Islet of Langerhans (tissue), 1 donor: Measurements from ENCODE around the gene KRTAP10-7.
"Not testable (repeated sequence)": the region's sequence is repeated elsewhere in the genome, so short reads cannot be mapped to it uniquely, and the experiment has no call there.

Source experiments
- FAIRE-seq: peaks from one replicate; lab custom pipeline; 2011; peaks lifted over from hg19 to GRCh38; lab: Jason Lieb, UNC

Gene KRTAP10-7, protein sequence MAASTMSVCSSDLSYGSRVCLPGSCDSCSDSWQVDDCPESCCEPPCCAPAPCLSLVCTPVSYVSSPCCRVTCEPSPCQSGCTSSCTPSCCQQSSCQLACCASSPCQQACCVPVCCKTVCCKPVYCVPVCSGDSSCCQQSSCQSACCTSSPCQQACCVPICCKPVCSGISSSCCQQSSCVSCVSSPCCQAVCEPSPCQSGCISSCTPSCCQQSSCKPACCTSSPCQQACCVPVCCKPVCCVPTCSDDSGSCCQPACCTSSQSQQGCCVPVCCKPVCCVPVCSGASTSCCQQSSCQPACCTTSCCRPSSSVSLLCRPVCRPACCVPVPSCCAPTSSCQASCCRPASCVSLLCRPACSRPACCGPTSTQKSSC

DNA sequence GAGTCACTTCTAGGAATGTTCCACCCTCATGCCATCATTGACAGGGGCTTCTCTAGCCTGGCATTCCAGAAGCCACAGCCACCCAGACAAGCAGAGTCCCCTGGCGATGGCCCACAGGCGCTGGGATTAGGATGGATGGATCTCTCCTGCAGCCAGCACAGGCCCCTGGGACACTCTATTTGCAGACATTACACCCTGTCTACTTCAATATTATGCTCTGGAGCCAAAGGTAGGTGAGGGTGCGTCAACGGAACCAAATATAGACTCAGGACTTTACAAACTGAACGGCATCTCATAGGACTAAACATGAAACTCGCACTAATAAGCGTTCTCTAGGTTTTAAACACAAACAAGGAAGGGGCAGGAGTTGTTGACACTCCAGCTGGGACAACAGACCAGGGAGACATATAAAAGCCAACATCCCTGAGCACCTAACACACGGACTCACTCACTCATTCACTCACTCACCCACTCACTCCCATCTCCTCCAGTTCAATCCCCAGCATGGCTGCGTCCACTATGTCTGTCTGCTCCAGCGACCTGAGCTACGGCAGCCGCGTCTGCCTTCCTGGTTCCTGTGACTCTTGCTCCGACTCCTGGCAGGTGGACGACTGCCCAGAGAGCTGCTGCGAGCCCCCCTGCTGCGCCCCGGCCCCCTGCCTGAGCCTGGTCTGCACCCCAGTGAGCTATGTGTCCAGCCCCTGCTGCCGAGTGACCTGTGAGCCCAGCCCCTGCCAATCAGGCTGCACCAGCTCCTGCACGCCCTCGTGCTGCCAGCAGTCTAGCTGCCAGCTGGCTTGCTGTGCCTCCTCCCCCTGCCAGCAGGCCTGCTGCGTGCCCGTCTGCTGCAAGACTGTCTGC is at the start of gene KRTAP10-7:
KRTAP10-7 (plus strand) TSS at position 480 of the 861 bp plus-strand sequence; CDS start at position 505, 25 bp downstream.
- not testable (repeated sequence) for FAIRE-seq

GRCh38 chr21:44550807-44551206 is 49.6 kb upstream of the KRTAP10-7 start:
- no peak for FAIRE-seq

DNA sequence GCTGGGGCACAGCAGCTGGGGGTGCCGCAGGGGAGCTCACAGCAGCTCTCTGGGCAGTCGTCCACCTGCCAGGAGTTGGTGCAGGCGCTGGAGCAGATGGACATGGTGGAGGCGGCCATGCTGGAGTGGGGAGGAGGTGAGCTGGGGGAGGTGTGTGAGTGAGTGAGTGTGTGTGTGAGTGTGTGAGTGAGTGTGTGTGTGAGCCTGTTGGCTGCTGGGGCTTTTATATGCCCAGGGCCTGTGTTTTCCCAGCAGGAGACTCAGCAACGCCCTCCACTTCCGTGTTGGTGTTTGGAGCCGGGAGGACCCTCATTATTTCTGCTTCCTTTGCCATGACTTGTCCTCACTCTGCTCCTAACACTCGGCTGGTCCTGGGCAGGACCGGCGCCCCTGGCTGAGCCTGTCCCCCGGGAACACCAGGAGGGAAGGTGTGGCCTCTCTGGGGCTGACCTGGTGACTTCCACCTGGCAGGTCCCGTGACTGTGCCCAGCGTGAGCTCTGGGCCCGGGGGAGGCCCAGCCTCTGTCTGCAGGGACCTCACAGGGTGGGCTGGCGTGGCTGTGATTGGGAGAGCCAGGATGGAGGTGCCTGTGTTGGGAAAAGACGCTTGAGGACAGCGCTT is 48.9 kb upstream of the KRTAP10-7 start, which contains the start of gene KRTAP10-2:
KRTAP10-2 (minus strand) TSS at position 166 of the 622 bp plus-strand sequence; CDS start at position 119, 47 bp downstream.
- no peak for FAIRE-seq

GRCh38 chr21:44552136-44552535 is 48.3 kb upstream of the KRTAP10-7 start:
- no peak for FAIRE-seq

DNA sequence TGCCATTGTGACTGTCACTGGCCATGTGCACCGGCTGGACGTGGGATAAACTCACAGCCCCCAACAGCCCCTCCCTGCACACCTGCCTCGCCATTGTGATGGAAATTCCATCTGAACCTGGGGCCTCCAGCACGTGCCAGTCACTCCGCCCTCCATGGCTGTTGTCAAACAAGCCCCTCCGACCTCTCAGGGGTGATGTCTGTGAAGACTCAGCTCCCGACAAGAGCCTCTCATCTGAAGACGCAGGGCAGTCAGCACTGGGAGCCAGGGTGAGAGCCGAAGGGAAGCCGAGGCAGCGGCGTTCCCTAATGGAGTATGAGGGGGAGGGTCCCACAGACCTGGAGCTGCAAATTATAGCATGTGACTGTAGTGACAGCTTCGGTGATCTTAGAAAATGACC is 47.7 kb upstream of the KRTAP10-7 start:
- no peak for FAIRE-seq

GRCh38 chr21:44555200-44555875 is 45.1 kb upstream of the KRTAP10-7 start:
- FAIRE-seq = no peak

- FAIRE-seq = no peak
These were observed 43.5 kb upstream of the KRTAP10-7 start for GRCh38 chr21:44556879-44557278.

DNA sequence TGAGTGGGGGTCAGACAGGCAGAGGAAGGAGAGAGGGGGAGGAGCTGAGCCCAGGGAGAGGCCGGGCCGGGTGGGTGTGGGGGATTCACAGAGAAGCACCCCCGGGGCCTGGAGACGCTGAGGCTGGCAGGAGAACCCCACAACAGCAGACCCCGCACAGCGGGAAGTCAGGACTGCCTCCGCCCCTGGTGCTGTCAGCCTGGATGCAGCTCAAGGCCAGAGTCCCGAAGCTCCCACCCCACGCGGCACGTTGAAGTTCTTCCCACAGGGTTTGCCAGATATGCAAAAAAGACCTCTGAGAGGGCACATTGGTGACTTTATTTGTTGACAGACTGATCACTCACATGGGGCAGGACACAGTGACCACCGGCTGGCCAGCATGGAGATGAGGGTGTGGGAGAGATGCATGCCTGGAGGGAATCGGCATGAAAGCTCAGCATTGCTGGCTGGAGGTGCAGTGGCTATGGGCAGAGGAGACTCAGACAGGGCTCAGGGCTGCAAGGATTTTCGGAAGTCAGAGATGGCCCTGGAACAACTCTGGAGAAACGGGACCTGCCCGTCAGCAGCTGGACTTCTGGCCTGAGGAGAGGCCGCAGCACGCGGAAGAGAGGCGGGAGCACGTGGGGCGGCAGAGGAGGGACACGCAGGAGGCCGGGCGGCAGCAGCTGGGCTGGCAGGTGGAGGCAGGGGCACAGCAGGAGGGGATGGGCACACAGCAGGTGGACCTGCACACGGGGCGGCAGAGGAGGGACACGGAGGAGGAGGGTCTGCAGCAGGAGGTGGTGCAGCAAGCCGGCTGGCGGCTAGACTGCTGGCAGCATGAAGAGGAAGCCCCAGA is 42.7 kb upstream of the KRTAP10-7 start:
- no peak for FAIRE-seq

DNA sequence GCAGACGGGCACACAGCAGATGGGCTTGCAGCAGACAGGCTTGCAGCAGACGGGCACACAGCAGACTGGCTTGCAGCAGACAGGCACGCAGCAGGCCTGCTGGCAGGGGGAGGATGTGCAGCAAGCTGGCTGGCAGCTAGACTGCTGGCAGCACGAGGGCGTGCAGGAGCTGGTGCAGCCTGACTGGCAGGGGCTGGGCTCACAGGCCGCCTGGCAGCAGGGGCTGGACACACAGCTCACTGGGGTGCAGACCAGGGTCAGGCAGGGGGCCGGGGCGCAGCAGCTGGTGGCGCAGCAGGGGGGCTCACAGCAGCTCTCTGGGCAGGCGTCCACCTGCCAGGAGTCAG is 42.1 kb upstream of the KRTAP10-7 start:
- FAIRE-seq = not testable (repeated sequence)

GRCh38 chr21:44558695-44559094 is 41.7 kb upstream of the KRTAP10-7 start, which contains the start of gene KRTAP10-3:
KRTAP10-3 (minus strand) TSS chr21:44558795; CDS start chr21:44558715, 80 bp downstream.
- no peak for FAIRE-seq

DNA sequence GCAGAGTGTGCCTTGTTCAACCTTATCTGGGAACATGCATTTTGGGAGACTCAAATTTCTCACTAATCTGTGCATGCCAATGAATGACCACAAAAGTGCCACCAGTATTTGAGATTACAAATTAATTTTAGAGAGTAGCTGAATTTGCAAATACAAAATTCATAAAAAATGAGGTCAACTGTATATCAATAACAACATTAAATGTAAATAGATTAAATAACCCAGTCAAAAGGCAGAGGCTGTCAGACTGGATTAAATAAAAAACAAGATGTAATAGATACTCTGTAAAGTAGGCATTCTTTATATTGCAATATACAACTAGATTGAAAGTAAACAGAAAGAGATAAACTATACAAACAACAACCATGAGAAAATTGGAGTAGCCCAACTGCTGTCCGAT is 36.3 kb upstream of the KRTAP10-7 start:
- FAIRE-seq = no peak

GRCh38 chr21:44564886-44565598 is 35.4 kb upstream of the KRTAP10-7 start:
- FAIRE-seq = no peak

DNA sequence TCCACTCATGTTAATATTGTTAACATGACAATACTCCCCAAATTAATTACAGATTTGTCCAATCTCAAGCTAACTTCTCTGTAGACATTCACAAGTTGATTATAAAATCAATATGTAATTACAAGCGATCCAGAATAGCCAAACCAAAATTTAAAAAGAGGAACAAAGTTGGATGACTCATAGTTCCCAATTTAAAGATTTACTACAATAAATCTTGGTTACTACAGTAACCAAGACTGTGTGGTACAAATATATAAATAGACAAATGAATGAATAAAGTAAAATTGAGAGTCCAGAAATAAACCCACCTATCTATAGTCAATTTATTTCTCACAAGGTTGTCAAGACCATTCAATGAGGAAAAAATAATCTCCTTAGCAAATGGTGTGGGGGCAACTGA is 34.0 kb upstream of the KRTAP10-7 start:
- no peak for FAIRE-seq

DNA sequence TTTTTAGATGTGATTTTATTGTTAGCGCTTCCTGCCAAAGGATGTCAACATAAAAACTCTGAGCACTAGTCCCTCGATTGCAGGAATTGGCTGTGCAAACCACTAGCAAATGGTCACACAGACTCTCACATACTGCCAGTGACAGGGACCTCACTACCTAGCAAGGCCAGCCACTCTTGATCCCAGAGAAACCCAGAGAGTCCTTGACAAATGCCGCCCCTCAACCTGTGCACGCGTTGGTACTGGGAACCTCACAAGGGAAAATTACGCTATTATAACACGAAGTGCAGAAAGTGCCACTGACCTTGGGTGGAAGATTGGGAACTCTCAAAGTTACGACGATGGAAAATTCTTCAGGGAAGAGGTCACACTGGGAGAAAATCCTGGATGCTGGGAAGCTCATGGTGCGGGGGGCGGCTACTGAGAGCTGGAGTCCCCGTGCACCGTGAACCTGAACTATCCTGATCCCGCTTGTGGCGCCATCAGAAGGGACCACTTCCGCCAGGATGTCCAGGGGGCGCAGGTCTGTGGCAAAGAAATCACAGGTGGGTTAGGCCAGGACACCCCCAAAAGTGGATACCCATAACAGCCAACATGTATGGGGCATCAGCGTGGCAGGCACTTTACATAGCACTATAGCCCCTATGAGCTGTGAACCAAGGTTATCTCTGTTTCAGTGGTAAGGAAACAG is 32.8 kb upstream of the KRTAP10-7 start:
- FAIRE-seq = no peak

GRCh38 chr21:44568261-44568660 is 32.1 kb upstream of the KRTAP10-7 start:
- no peak for FAIRE-seq

GRCh38 chr21:44568667-44569556 is 31.5 kb upstream of the KRTAP10-7 start:
- no peak for FAIRE-seq

- FAIRE-seq = no peak
These were observed 30.4 kb upstream of the KRTAP10-7 start for GRCh38 chr21:44569861-44570517.

DNA sequence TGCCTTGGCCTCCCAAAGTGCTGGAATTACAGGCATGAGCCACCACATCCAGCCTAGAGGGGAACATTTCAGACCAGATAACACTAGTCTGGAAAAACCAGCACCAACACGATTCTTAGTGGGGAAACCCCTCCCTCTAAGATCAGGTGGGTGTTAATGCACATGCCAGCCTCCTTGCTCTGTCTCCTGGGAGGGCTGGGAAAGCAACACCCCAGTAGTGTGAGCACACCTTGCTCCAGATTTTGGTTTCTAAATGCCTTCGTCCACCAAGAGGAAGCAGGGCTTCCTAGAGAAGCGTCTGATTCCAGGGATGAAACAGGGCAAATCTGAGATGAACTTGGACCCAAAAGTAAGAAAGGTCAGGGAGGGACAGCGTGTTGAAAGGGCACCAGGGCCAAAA is 29.1 kb upstream of the KRTAP10-7 start:
- FAIRE-seq = no peak
